Sigmoid colon (tissue), 4 donors: ENCODE measurements around the gene TYMS.

Source experiments
- EP300 ChIP-seq, 4 donors: sonication (generic); formaldehyde crosslinking; IDR thresholded peaks; one replicate each; pipeline ENCODE4 v1.6.1; 2017; ENCODE audit warnings: antibody characterized with exemption in 4 of 4
- POLR2A ChIP-seq, 2 donors: fragments of 450-650 bp; IDR thresholded peaks; one replicate each; pipeline ENCODE4 v1.6.1; 2016; ENCODE audit warnings: antibody characterized with exemption in 2 of 2, mild to moderate bottlenecking in 2 of 2, moderate library complexity in 2 of 2
- POLR2AphosphoS5 ChIP-seq, 4 donors: sonication (generic); formaldehyde crosslinking; IDR thresholded peaks; one replicate each; pipeline ENCODE4 v1.6.1; 2017; ENCODE audit warnings: antibody characterized with exemption in 4 of 4
- TF ChIP-seq, protein P1 (sequence below), 4 experiments: fragments of 450-650 bp in 3 of 4; fragments of 200-600 bp in 1 of 4; IDR thresholded peaks; one replicate each; pipeline ENCODE4 v1.5.1; 2016 to 2019; ENCODE audit warnings: antibody characterized with exemption in 4 of 4, mild to moderate bottlenecking in 3 of 4, moderate library complexity in 2 of 4

DNA sequence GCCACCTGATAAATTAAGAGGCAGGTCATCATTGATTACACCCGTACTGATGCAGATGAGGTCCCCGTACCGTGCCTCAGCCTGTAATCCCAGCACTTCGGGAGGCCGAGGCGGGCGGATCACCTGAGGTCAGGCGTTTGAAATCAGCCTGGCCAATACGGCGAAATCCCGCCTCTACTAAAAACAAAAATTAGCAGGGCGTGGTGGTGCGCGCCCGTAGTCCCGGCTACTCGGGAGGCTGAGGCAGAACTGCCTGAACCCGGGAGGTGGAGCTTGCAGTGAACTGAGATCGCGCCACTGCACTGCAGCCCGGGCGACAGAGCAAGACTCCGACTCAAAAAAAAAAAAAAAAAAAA, 55.7 kb downstream of the TYMS start:
- TF ChIP-seq POLR2A (IDR thresholded peaks at IDR 0.05), result no peak
- TF ChIP-seq, protein P1, sequence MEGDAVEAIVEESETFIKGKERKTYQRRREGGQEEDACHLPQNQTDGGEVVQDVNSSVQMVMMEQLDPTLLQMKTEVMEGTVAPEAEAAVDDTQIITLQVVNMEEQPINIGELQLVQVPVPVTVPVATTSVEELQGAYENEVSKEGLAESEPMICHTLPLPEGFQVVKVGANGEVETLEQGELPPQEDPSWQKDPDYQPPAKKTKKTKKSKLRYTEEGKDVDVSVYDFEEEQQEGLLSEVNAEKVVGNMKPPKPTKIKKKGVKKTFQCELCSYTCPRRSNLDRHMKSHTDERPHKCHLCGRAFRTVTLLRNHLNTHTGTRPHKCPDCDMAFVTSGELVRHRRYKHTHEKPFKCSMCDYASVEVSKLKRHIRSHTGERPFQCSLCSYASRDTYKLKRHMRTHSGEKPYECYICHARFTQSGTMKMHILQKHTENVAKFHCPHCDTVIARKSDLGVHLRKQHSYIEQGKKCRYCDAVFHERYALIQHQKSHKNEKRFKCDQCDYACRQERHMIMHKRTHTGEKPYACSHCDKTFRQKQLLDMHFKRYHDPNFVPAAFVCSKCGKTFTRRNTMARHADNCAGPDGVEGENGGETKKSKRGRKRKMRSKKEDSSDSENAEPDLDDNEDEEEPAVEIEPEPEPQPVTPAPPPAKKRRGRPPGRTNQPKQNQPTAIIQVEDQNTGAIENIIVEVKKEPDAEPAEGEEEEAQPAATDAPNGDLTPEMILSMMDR (IDR thresholded peaks at IDR 0.05), result no peak
- TF ChIP-seq POLR2AphosphoS5 (IDR thresholded peaks at IDR 0.05), result no peak
- TF ChIP-seq EP300 (IDR thresholded peaks at IDR 0.05), result no peak
